NCI-H345 treated with DMSO at 0.1 percent for 48 hours (cell line): ENCODE data around the gene TMEM11.

ENCODE experiments used
- DNase-seq: peaks from one replicate; lab custom pipeline; 2025; ENCODE audit not compliant: unreplicated experiment; lab: John Stamatoyannopoulos, UW

TMEM11 gene

DNA sequence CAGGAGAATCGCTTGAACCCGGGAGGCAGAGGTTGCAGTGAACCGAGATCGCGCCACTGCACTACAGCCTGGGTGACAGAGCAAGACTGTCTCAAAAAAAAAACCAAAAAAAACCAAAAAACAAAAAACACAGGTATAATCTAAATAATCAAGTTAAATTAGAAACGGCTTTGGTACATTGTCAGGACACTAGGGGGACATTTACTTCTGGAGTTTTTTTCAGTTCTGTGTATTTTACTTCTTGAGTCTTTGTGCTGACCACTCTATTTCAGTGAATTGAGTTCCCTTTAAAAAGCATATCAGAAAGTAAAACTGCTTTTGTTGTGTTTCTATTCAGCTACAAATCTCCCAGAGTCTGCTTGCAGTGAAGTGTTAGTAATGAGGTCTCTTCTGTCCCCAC lies 50.9 kb downstream of the TMEM11 start:
- DNase-seq: no peak

DNA sequence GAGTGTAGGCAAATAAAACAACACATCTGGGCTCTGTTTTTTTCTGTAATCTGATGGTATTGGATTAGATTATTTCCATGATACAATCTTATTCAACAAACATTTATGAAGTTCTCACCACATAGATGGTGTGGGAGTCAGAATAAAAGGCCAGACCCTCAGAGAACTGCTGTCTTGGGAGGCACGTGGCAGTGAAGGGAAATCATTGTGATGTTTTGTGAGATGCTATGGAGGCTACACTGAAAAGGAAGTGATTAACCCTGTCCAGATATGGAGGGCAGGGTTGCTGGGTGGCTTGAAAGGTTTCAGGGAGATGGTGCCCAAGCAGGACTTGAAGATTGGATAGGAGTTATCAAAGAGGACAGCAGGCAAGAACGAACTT lies 51.6 kb downstream of the TMEM11 start:
- no peak for DNase-seq

- no peak for DNase-seq
These were observed 52.2 kb downstream of the TMEM11 start for GRCh38 chr17:21161498-21162393.

DNA sequence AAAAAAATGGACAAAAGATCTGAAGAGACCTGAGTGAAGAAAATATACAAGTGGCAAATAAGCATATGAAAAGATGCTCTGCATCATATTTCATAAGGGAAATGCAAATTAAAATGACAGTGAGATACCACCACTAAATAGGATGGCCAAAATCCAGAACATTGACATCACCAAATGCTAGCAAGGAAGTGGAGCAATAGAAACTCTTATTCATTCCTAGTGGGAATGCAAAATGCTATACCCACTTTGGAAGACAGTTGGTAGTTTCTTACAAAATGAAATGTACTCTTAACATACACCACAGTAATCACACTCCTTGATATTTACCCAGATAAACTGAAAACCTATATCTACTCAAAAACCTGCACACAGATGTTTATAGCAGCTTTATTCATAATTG lies 53.6 kb downstream of the TMEM11 start:
- DNase-seq: no peak

- DNase-seq: no peak
These were observed 56.2 kb downstream of the TMEM11 start for GRCh38 chr17:21157586-21158370.

GRCh38 chr17:21152731-21153130 lies 61.2 kb downstream of the TMEM11 start:
- DNase-seq: no peak

GRCh38 chr17:21149621-21150020 lies 64.3 kb downstream of the TMEM11 start:
- DNase-seq: no peak
